Neural cell (in vitro differentiated cells): ENCODE measurements around the gene GNB2.

Source experiments
- CTCF ChIP-seq: fragments of 450-650 bp; IDR thresholded peaks from 2 replicates; pipeline ENCODE4 v1.5.1; 2014; ENCODE audit warnings: antibody characterized with exemption, mild to moderate bottlenecking, moderate library complexity; ENCODE audit not compliant: poor library complexity, severe bottlenecking
- EP300 ChIP-seq: fragments of 450-650 bp; conservative IDR thresholded peaks from 2 replicates; pipeline ENCODE4 v1.6.1; 2014; ENCODE audit warnings: antibody characterized with exemption, mild to moderate bottlenecking, moderate library complexity; ENCODE audit not compliant: poor library complexity, severe bottlenecking
- EZH2 ChIP-seq: fragments of 200-600, 300-800 bp; shearing (Covaris generic), sonication (generic); IDR thresholded peaks from 2 replicates; pipeline ENCODE4 v1.6.1; 2014; ENCODE audit warnings: antibody characterized with exemption, low read length, borderline replicate concordance, mild to moderate bottlenecking; ENCODE audit not compliant: insufficient read depth, poor library complexity, severe bottlenecking
- POLR2AphosphoS5 ChIP-seq: IDR thresholded peaks from 2 replicates; pipeline ENCODE4 v1.6.1; 2012
- RAD21 ChIP-seq: fragments of 450-650 bp; conservative IDR thresholded peaks from 2 replicates; pipeline ENCODE4 v1.6.1; 2014; ENCODE audit warnings: antibody characterized with exemption, mild to moderate bottlenecking, moderate library complexity
- REST ChIP-seq: IDR thresholded peaks from 2 replicates; pipeline ENCODE4 v1.6.1; 2012; ENCODE audit warnings: borderline replicate concordance
- TAF1 ChIP-seq: IDR thresholded peaks from 2 replicates; pipeline ENCODE4 v1.6.1; 2012; ENCODE audit warnings: low read depth

- TF ChIP-seq EZH2 (no peak), CTCF (no peak), RAD21 (no peak), EP300 (no peak), TAF1 (no peak), POLR2AphosphoS5 (no peak), REST (no peak)
Observed at GRCh38 chr7:100681491-100682227, 8.1 kb downstream of the GNB2 start.
